RWPE2 (cell line): ENCODE results near the gene SYNGR1.

Source experiments
- ATAC-seq: fragments of 200-7000 bp; cut with Tn5 transposase; 3 replicates; pipeline ENCODE4 v1.9.1; 2021; ENCODE audit warnings: low read depth
- DNase-seq: peaks from one replicate; pipeline ENCODE4 v3.0.0-alpha.2; 2020; ENCODE audit warnings: low spot score
- H3K27ac ChIP-seq: fragments of 450-650 bp; 2 replicates; pipeline ENCODE4 v1.5.1; 2017; ENCODE audit warnings: mild to moderate bottlenecking; ENCODE audit not compliant: poor library complexity, severe bottlenecking
- H3K27me3 ChIP-seq: fragments of 250-450 bp; sonication (Bioruptor Pico); 2 replicates; pipeline ENCODE4 v1.5.1; 2021; ENCODE audit warnings: mild to moderate bottlenecking, moderate library complexity; ENCODE audit not compliant: insufficient read depth, poor library complexity, severe bottlenecking
- H3K36me3 ChIP-seq: fragments of 250-450 bp; sonication (Bioruptor Pico); 2 replicates; pipeline ENCODE4 v1.5.1; 2020; ENCODE audit warnings: low read depth, mild to moderate bottlenecking, moderate library complexity
- H3K4me1 ChIP-seq: fragments of 250-450 bp; sonication (Bioruptor Pico); 2 replicates; pipeline ENCODE4 v1.5.1; 2021; ENCODE audit warnings: mild to moderate bottlenecking, moderate library complexity; ENCODE audit not compliant: insufficient read depth, poor library complexity, severe bottlenecking
- H3K4me3 ChIP-seq: fragments of 250-450 bp; sonication (Bioruptor Pico); 2 replicates; pipeline ENCODE4 v1.5.1; 2021; ENCODE audit warnings: mild to moderate bottlenecking, moderate library complexity; ENCODE audit not compliant: severe bottlenecking
- H3K9me3 ChIP-seq: fragments of 250-450 bp; sonication (Bioruptor Pico); 2 replicates; pipeline ENCODE4 v1.5.1; 2021; ENCODE audit warnings: mild to moderate bottlenecking, moderate library complexity; ENCODE audit not compliant: severe bottlenecking
- CTCF ChIP-seq: fragments of 450-650 bp; IDR thresholded peaks from one replicate; pipeline ENCODE4 v1.5.1; 2017; ENCODE audit warnings: mild to moderate bottlenecking, moderate library complexity; ENCODE audit not compliant: poor library complexity, severe bottlenecking

Gene SYNGR1

GRCh38 chr22:39422721-39423120, 72.9 kb downstream of the SYNGR1 start:
- no peak for ATAC-seq

GRCh38 chr22:39423976-39424375, 74.2 kb downstream of the SYNGR1 start:
- Histone ChIP-seq H3K27ac (no peak overlapping the region), H3K27me3 (no peaks in the 10 kb centered on the region), H3K36me3 (peaks cover 63% of the 10 kb centered on the region), H3K4me1 (no peaks in the 10 kb centered on the region), H3K4me3 (no peak overlapping the region), H3K9me3 (no peaks in the 10 kb centered on the region)
- DNase-seq (no peak), ATAC-seq (no peak)
- no peak for TF ChIP-seq CTCF

More at GRCh38 chr22:39422721-39423120, 72.9 kb downstream of the SYNGR1 start:
- Histone ChIP-seq H3K9me3 (no peaks in the 10 kb centered on the region), H3K36me3 (peaks cover 64% of the 10 kb centered on the region), H3K4me3 (no peak overlapping the region), H3K27me3 (no peaks in the 10 kb centered on the region), H3K4me1 (no peaks in the 10 kb centered on the region), H3K27ac (no peak overlapping the region)
- no peak for DNase-seq
- no peak for TF ChIP-seq CTCF

GRCh38 chr22:39426380-39427043, 76.7 kb downstream of the SYNGR1 start:
- no peak for TF ChIP-seq CTCF
- ATAC-seq = no peak
- no peaks in the 10 kb centered on the region for H3K27me3 ChIP-seq
- no peak overlapping the region for H3K27ac ChIP-seq
- no peaks in the 10 kb centered on the region for H3K9me3 ChIP-seq
- no peaks in the 10 kb centered on the region for H3K4me1 ChIP-seq
- H3K36me3 ChIP-seq = peaks cover 59% of the 10 kb centered on the region
- H3K4me3 ChIP-seq = no peak overlapping the region
- no peak for DNase-seq

GRCh38 chr22:39427751-39428596, 78.2 kb downstream of the SYNGR1 start:
- no peak for ATAC-seq
- DNase-seq = no peak
- TF ChIP-seq CTCF = no peak
- Histone ChIP-seq H3K9me3 (no peaks in the 10 kb centered on the region), H3K36me3 (peaks cover 56% of the 10 kb centered on the region), H3K4me1 (no peaks in the 10 kb centered on the region), H3K27me3 (no peaks in the 10 kb centered on the region), H3K27ac (no peak overlapping the region), H3K4me3 (no peak overlapping the region)

GRCh38 chr22:39428597-39429071, 78.8 kb downstream of the SYNGR1 start:
- no peak for ATAC-seq
- H3K27me3 ChIP-seq = no peaks in the 10 kb centered on the region
- no peaks in the 10 kb centered on the region for H3K9me3 ChIP-seq
- no peak for TF ChIP-seq CTCF
- H3K36me3 ChIP-seq = peaks cover 50% of the 10 kb centered on the region
- no peak for DNase-seq
- no peak overlapping the region for H3K4me3 ChIP-seq
- no peak overlapping the region for H3K27ac ChIP-seq
- no peaks in the 10 kb centered on the region for H3K4me1 ChIP-seq
